GM21723 (cell line): ENCODE results near the gene YAF2.

Experiments
- ATAC-seq: cut with Tn5 transposase; IDR thresholded peaks from one replicate; pipeline ENCODE4 v1.9.1; 2021; ENCODE audit warnings: mild to moderate bottlenecking, moderate library complexity; ENCODE audit not compliant: unreplicated experiment

Gene YAF2

GRCh38 chr12:42145552-42146215 is 92.4 kb downstream of the YAF2 start:
- ATAC-seq: no peak

DNA sequence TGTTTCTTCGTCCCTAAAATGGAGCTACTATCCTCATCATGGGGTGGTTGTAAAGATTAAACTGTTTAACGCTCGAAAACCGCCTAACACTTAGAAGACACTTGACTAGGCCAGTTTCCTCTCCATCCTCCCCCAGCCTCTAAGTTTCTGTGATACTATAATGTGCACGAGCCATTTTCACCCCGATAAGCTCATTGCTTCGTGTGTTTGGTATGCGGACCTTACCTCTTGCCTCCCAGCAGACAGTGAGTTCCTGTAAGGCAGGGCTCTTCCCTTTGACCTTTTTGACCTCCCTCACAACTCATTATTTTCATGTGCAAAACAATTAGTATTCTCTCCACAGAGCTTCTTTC is 92.9 kb downstream of the YAF2 start:
- no peak for ATAC-seq

DNA sequence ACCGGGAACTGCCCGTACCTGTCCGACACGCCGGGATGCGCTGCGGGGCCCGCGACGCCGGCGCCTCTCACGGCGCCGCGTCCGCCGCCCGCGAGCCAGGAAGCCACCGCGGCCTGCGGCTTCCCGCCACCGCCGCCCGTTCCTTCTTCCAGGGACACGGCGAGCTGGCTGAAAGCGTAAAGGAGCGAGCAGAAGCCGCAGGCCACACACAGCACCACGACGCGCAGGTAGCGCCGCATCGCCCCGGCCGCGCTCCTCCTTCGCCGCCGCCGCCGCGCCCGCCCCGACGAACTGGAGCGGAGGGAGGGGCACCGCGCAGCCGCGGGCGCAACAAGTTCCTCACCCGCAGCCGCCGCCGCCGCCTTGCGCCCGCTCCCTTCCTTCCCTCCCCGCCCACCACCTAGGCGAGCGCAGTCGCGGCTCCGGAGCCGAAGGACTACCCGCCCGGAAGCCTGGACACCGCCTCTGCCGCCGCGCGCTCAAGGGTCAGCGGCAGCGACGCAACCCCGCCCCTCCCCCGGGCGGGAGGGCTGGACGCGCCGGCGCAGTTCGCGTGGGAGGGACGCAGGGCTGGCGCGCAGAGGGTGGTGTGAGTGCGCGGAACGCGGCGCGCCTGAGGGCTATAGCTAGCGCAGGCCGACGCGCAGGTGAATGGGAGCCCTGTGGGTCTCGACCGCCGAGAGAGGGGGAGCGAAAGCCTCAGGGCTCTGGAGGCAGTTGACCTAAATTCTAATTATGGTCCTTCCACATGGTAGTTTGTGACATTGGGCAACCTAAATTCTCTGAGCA is 93.4 kb downstream of the YAF2 start, which contains the start of gene GXYLT1:
Gene GXYLT1 (minus strand): TSS at position 467 of the 789 bp plus-strand sequence. CDS start 228 bp downstream, at position 239.
- peak; percentile 95 for ATAC-seq

- ATAC-seq: no peak
Observed at GRCh38 chr12:42144158-42144407, 94.0 kb downstream of the YAF2 start.

GRCh38 chr12:42143452-42144157 is 94.4 kb downstream of the YAF2 start:
- peak; percentile 10 for ATAC-seq

DNA sequence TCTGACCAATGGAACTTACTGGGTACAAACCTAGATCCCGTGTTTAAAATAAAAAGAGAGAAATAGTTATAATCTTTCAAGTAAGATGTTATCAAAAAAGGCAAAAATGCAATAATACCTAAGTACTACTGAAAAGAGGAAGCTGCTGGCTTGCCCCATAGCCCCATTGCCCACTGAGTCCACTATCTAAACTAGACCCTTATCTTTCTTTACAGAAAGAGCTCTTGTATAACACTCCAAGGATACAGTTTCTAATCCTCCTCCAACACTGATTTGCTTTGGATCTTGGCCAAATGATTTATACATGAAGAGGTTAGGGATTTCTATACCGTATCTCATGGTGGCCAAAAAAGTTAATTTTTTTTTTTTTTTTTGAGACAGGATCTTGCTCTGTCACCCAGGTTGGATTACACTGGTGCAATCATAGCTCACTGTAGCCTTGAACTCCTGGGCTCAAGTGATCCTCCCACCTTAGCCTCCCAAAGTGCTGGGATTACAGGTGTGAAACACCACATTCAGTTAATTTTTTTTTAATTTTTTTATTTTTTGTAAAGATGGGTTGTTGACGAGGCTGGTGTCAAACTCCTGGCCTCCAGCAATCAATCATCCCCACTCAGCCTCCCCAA is 96.0 kb downstream of the YAF2 start:
- ATAC-seq: no peak

- no peak for ATAC-seq
Observed at GRCh38 chr12:42140901-42141300, 97.1 kb downstream of the YAF2 start.

GRCh38 chr12:42135259-42135814 is 102.7 kb downstream of the YAF2 start:
- ATAC-seq: no peak

DNA sequence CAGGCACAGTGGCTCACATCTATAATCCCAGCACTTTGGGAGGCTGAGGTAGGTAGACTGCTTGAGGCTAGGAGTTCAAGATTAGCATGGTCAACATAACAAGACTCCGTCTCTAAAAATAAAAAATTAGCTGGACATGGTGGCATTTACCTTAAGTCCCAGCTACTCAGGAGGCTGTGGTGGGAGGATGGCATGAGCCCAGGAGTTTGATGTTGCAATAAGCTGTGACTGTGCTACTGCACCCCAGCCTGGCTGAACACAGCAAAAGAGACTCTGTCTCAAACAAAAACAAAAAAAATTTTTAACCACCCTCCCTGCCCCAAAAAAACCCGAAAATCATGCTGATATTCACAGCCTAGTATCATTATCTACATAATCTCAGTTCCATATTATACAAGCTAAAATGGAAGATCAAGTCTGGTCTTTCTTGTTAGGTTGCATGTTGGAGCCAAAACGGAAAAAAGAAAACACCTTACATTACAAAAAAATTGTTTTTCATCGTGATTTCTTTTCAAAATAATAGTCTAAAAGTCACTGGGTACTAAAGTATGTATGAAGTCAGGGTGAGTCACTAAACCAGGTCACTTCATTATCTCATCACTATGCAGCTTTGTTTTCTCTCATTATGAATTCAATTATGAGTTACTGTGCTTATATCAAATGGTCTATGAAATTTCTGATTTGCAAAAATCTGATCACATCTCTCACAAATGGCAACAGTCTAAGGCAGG is 107.2 kb downstream of the YAF2 start:
- ATAC-seq: no peak

DNA sequence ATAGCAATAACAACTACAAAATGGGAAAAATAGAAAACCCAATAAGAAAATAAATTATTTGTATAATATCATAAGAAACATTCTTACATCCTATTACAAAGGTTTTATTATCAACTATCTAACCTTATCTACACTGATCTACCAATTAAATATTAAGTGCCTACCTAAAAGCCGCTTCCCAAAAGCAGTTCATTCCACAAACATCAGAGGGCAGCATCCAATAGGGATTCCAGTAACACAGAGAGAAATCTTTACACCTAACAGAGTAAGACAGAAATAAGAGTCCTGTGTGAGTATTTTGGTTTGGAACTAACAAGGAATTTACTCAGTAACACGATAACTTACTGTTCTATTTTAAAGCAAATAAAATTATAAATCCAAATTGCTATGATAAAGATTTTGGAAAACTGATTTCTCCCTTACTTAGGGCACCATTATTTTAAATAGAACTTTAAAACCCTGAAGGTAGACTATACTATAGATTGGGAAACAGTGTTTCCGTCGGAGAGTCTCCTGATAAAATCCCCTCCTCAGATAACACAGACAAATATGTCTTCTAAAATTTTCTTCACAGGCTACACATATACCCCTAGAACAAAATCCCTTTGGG is 108.3 kb downstream of the YAF2 start:
- no peak for ATAC-seq

GRCh38 chr12:42128888-42129287 is 109.2 kb downstream of the YAF2 start:
- no peak for ATAC-seq

DNA sequence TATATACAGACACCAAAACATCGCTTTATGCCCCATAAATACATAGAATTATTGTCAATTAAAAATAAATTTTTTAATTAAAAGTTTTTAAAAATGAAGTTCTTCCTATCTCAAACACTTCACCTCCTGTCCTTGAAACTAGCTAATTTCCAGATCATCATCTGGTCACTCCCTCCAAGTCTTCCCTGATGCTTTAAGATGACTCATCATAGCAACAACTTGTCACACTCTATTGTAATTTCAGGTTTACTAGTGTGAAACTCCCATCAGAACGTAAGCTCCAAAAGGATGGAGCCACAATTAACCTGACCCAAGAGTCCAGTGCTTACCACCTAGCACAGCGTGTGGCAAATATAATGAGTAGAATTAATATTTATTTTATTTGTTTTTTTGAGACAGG is 109.7 kb downstream of the YAF2 start:
- ATAC-seq: no peak

DNA sequence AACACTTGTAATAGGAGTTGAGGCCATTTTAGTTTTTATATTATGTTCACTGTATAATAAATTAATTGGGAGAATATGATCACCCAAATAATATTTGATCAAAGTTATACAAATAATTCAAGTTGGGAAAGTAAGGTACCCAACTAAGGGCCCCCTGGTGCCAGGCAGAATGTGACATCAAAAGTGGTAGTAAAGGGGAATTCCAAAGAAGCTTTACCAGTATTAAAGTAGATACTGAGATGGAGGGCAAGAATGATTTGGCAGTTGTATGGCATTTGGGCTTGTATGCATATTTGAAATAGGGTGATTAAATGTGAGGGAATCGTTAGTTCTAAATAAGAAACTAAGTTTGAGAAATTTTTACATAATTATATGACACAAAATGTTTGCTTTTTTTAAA is 111.1 kb downstream of the YAF2 start:
- no peak for ATAC-seq

DNA sequence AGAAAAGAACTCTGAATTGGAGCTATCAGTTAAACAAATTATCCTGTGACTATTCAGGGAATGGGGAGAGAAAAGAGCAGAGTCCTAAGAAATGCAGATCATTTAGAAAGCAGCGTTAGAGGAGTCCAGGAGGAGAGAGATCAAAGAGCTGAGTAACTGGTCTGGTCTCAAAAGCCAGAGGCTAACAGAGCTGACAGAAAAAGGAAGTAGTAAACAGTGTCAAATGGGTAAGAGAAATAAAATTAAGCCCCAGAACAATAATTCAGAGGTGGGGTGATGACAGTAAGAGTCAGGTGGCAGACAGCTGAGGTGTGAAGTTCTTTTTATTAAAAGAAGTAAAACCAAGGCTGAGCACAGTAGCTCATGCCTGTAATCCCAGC is 112.7 kb downstream of the YAF2 start:
- no peak for ATAC-seq

DNA sequence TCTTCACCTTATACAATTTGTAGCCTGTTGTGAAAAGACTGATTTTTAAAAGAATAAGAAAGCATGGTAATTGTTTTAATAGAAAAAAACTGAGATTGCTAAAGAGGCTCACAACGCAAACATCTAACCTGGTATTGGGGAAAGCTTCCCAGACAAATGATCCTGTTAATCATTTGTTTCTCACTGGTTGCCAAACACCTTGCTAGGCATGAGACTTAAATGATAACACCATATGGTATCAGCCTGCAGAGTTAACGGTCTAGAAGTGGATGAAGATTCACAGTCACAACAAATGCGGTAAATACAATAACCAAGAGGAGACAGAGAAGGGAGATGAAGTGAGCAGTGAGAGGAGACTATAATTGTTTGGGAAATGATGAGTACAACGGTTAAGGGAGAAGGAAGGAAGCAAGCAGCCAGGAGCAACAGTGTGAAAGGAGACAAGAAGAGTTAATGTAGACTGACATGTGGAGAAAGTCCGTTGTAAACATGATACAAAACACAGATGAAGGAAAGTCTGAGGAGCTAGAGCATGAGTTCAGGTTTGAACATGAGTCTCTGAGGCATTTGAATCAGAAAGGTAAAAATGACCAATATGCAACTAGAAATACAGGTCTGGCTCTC is 113.2 kb downstream of the YAF2 start:
- no peak for ATAC-seq

- ATAC-seq: no peak
Observed at GRCh38 chr12:42119085-42119633, 118.9 kb downstream of the YAF2 start.

GRCh38 chr12:42118136-42118879 is 119.7 kb downstream of the YAF2 start:
- no peak for ATAC-seq

- ATAC-seq: no peak
Observed at GRCh38 chr12:42109031-42109430, 129.0 kb downstream of the YAF2 start.
